HEK293 (cell line): Measurements from ENCODE around the gene C6orf136.

Experiments
- GLI4 ChIP-seq: fragments of 450-650 bp; formaldehyde crosslinking; IDR thresholded peaks from 2 replicates; pipeline ENCODE4 v1.5.1; 2016; ENCODE audit warnings: missing biosample characterization, missing genetic modification characterization
- HOXC10 ChIP-seq: sonication (generic); formaldehyde crosslinking; IDR thresholded peaks from 2 replicates; pipeline ENCODE4 v1.8.1; 2023; ENCODE audit warnings: mild to moderate bottlenecking, missing genetic modification reagents
- MEIS1 ChIP-seq: sonication (generic); formaldehyde crosslinking; IDR thresholded peaks from 2 replicates; pipeline ENCODE4 v1.8.1; 2022; ENCODE audit warnings: missing genetic modification reagents, mild to moderate bottlenecking, borderline replicate concordance
- MZF1 ChIP-seq: fragments of 450-650 bp; formaldehyde crosslinking; IDR thresholded peaks from 2 replicates; pipeline ENCODE4 v1.5.1; 2017; ENCODE audit warnings: missing biosample characterization, missing genetic modification characterization, borderline replicate concordance
- PRDM1 ChIP-seq: fragments of 450-650 bp; formaldehyde crosslinking; IDR thresholded peaks from 2 replicates; pipeline ENCODE4; 2016; ENCODE audit warnings: missing biosample characterization, missing genetic modification characterization
- REPIN1 ChIP-seq: fragments of 450-650 bp; formaldehyde crosslinking; IDR thresholded peaks from 2 replicates; pipeline ENCODE4 v1.5.1; 2017; ENCODE audit warnings: missing biosample characterization, missing genetic modification characterization, low read depth
- SP3 ChIP-seq: fragments of 450-650 bp; formaldehyde crosslinking; IDR thresholded peaks from 2 replicates; pipeline ENCODE4 v1.5.1; 2016; ENCODE audit warnings: missing biosample characterization, missing genetic modification characterization
- TCF7L2 ChIP-seq: IDR thresholded peaks from 2 replicates; pipeline ENCODE4 v1.6.1; 2011; ENCODE audit warnings: low read depth, mild to moderate bottlenecking, inconsistent platforms, low read length, moderate library complexity, borderline replicate concordance
- ZBTB17 ChIP-seq: fragments of 450-650 bp; formaldehyde crosslinking; IDR thresholded peaks from 2 replicates; pipeline ENCODE4 v1.5.1; 2016; ENCODE audit warnings: missing biosample characterization, missing genetic modification characterization
- ZBTB20 ChIP-seq: fragments of 450-650 bp; formaldehyde crosslinking; IDR thresholded peaks from 2 replicates; pipeline ENCODE4 v1.5.1; 2016; ENCODE audit warnings: missing biosample characterization, missing genetic modification characterization
- ZFHX2 ChIP-seq: fragments of 450-650 bp; formaldehyde crosslinking; conservative IDR thresholded peaks from 2 replicates; pipeline ENCODE4 v1.5.1; 2016; ENCODE audit warnings: missing biosample characterization, missing genetic modification characterization
- ZNF121 ChIP-seq: fragments of 450-650 bp; formaldehyde crosslinking; IDR thresholded peaks from 2 replicates; pipeline ENCODE4 v1.5.1; 2016; ENCODE audit warnings: missing biosample characterization, missing genetic modification characterization
- ZNF132 ChIP-seq: fragments of 450-650 bp; formaldehyde crosslinking; IDR thresholded peaks from 2 replicates; pipeline ENCODE4 v1.5.1; 2017; ENCODE audit warnings: missing biosample characterization, missing genetic modification characterization, borderline replicate concordance
- ZNF16 ChIP-seq: fragments of 450-650 bp; formaldehyde crosslinking; IDR thresholded peaks from 2 replicates; pipeline ENCODE4 v1.5.1; 2016; ENCODE audit warnings: low read depth, missing biosample characterization, missing genetic modification characterization
- ZNF248 ChIP-seq: fragments of 450-650 bp; formaldehyde crosslinking; IDR thresholded peaks from 2 replicates; pipeline ENCODE4 v1.5.1; 2017; ENCODE audit warnings: missing biosample characterization, missing genetic modification characterization
- ZNF335 ChIP-seq: fragments of 450-650 bp; formaldehyde crosslinking; conservative IDR thresholded peaks from 2 replicates; pipeline ENCODE4 v1.5.1; 2016; ENCODE audit warnings: missing biosample characterization, missing genetic modification characterization
- ZNF416 ChIP-seq: fragments of 450-650 bp; formaldehyde crosslinking; IDR thresholded peaks from 2 replicates; pipeline ENCODE4 v1.5.1; 2016; ENCODE audit warnings: missing biosample characterization, missing genetic modification characterization
- ZNF423 ChIP-seq: fragments of 450-650 bp; formaldehyde crosslinking; IDR thresholded peaks from 2 replicates; pipeline ENCODE4 v1.5.1; 2016; ENCODE audit warnings: missing biosample characterization, missing genetic modification characterization
- ZNF433 ChIP-seq: fragments of 450-650 bp; formaldehyde crosslinking; IDR thresholded peaks from 2 replicates; pipeline ENCODE4 v1.5.1; 2016; ENCODE audit warnings: missing biosample characterization, missing genetic modification characterization, low read depth
- ZNF48 ChIP-seq: fragments of 450-650 bp; formaldehyde crosslinking; IDR thresholded peaks from 2 replicates; pipeline ENCODE4 v1.5.1; 2016; ENCODE audit warnings: missing biosample characterization, missing genetic modification characterization
- ZNF510 ChIP-seq: fragments of 450-650 bp; formaldehyde crosslinking; IDR thresholded peaks from 2 replicates; pipeline ENCODE4 v1.5.1; 2018; ENCODE audit warnings: mild to moderate bottlenecking, missing genetic modification characterization, missing biosample characterization; ENCODE audit not compliant: insufficient replicate concordance
- ZNF530 ChIP-seq: fragments of 450-650 bp; formaldehyde crosslinking; IDR thresholded peaks from 2 replicates; pipeline ENCODE4 v1.5.1; 2016; ENCODE audit warnings: low read depth, missing biosample characterization, missing genetic modification characterization
- ZNF544 ChIP-seq: fragments of 450-650 bp; formaldehyde crosslinking; IDR thresholded peaks from 2 replicates; pipeline ENCODE4 v1.5.0; 2017; ENCODE audit warnings: missing biosample characterization, missing genetic modification characterization
- ZNF621 ChIP-seq: fragments of 450-650 bp; formaldehyde crosslinking; IDR thresholded peaks from 2 replicates; pipeline ENCODE4 v1.5.1; 2017; ENCODE audit warnings: missing biosample characterization, missing genetic modification characterization
- ZNF830 ChIP-seq: fragments of 450-650 bp; IDR thresholded peaks from 2 replicates; pipeline ENCODE4 v1.5.0; 2018; ENCODE audit warnings: missing biosample characterization, missing genetic modification characterization, low read depth, mild to moderate bottlenecking, moderate library complexity
- TF ChIP-seq, protein P1 (sequence below): fragments of 450-650 bp; formaldehyde crosslinking; IDR thresholded peaks from 2 replicates; pipeline ENCODE4 v1.5.1; 2017; ENCODE audit warnings: missing biosample characterization, missing genetic modification characterization
- TF ChIP-seq, protein P2 (sequence below): fragments of 450-650 bp; formaldehyde crosslinking; IDR thresholded peaks from 2 replicates; pipeline ENCODE4 v1.5.1; 2016; ENCODE audit warnings: missing biosample characterization, missing genetic modification characterization
- TF ChIP-seq, protein P3 (sequence below): fragments of 450-650 bp; formaldehyde crosslinking; IDR thresholded peaks from 2 replicates; pipeline ENCODE4 v1.5.0; 2017; ENCODE audit warnings: missing biosample characterization, missing genetic modification characterization, borderline replicate concordance
- TF ChIP-seq, protein P4 (sequence below): fragments of 450-650 bp; formaldehyde crosslinking; conservative IDR thresholded peaks from 2 replicates; pipeline ENCODE4 v1.5.1; 2016; ENCODE audit warnings: low read depth, missing biosample characterization, missing genetic modification characterization
- TF ChIP-seq, protein P5 (sequence below): fragments of 450-650 bp; formaldehyde crosslinking; IDR thresholded peaks from 2 replicates; pipeline ENCODE4 v1.5.1; 2016; ENCODE audit warnings: missing biosample characterization, missing genetic modification characterization

Gene C6orf136

DNA sequence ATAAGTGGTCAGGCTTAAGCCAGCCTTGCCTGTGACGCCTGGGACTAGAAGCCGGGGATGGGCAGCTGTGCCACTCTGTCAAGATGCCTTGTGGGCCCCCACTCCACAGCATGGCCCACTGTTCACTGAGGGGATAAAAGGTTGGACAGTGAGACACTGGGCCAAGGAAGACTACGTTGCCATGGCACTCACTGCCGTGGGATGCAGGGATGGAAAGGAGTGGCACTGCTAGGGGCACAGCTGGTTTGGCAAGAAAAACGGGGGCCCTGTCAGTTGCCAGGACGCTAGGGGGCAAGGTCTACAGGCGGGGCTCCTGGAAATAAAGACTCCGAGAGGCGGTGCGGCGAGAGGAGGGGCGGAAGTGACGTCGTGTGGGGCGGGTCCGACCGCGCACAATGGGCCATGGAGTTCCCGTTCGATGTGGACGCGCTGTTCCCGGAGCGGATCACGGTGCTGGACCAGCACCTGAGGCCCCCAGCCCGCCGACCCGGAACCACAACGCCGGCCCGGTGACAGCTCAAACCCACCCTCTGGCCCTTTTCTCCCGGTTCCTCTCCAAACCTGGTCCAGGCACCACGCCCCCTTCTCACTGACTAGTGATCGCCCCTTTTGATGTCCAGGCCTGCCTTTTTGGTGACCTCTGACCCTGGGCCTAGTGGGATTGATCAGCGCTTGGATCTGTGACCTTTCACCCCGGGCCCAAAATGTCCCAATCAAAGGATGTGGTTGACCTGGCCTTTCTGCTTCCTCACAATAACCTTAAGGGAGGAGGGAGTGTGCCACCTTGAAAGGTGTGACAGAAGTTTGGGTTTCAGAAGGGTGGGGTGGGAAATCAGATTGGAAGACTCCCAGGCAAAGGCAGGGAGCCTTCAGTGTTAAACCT, 20.2 kb upstream of the C6orf136 start, which contains the start of gene ATAT1 (continued):
- TF ChIP-seq HOXC10 (CRISPR knock-in tag) (no peak), ZNF16 (tag by site-specific recombination) (no peak), ZFHX2 (tag by site-specific recombination) (no peak), ZNF544 (tag by site-specific recombination) (no peak), ZNF530 (tag by site-specific recombination) (no peak), ZNF416 (tag by site-specific recombination) (no peak), REPIN1 (tag by site-specific recombination) (no peak), ZBTB20 (tag by site-specific recombination) (peak; percentile 60), MZF1 (tag by site-specific recombination) (no peak), ZNF433 (tag by site-specific recombination) (no peak), ZNF48 (tag by site-specific recombination) (no peak), MEIS1 (CRISPR knock-in tag) (no peak), ZNF510 (no peak), ZNF335 (tag by site-specific recombination) (peak; percentile 88), ZBTB17 (tag by site-specific recombination) (peak; percentile 89), ZNF248 (tag by site-specific recombination) (no peak), SP3 (tag by site-specific recombination) (peak; percentile 83), GLI4 (tag by site-specific recombination) (no peak), ZNF132 (no peak), ZNF121 (tag by site-specific recombination) (no peak), PRDM1 (tag by site-specific recombination) (no peak), ZNF830 (no peak), ZNF423 (tag by site-specific recombination) (no peak), TCF7L2 (peak; percentile 61; the same call in 1 of the 2 replicates), ZNF621 (tag by site-specific recombination) (no peak)
- TF ChIP-seq, protein P1, sequence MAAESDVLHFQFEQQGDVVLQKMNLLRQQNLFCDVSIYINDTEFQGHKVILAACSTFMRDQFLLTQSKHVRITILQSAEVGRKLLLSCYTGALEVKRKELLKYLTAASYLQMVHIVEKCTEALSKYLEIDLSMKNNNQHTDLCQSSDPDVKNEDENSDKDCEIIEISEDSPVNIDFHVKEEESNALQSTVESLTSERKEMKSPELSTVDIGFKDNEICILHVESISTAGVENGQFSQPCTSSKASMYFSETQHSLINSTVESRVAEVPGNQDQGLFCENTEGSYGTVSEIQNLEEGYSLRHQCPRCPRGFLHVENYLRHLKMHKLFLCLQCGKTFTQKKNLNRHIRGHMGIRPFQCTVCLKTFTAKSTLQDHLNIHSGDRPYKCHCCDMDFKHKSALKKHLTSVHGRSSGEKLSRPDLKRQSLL (tag by site-specific recombination) = no peak
- TF ChIP-seq, protein P2, sequence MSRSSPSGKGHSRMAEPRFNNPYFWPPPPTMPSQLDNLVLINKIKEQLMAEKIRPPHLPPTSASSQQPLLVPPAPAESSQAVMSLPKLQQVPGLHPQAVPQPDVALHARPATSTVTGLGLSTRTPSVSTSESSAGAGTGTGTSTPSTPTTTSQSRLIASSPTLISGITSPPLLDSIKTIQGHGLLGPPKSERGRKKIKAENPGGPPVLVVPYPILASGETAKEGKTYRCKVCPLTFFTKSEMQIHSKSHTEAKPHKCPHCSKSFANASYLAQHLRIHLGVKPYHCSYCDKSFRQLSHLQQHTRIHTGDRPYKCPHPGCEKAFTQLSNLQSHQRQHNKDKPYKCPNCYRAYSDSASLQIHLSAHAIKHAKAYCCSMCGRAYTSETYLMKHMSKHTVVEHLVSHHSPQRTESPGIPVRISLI (tag by site-specific recombination) = no peak
- TF ChIP-seq, protein P3, sequence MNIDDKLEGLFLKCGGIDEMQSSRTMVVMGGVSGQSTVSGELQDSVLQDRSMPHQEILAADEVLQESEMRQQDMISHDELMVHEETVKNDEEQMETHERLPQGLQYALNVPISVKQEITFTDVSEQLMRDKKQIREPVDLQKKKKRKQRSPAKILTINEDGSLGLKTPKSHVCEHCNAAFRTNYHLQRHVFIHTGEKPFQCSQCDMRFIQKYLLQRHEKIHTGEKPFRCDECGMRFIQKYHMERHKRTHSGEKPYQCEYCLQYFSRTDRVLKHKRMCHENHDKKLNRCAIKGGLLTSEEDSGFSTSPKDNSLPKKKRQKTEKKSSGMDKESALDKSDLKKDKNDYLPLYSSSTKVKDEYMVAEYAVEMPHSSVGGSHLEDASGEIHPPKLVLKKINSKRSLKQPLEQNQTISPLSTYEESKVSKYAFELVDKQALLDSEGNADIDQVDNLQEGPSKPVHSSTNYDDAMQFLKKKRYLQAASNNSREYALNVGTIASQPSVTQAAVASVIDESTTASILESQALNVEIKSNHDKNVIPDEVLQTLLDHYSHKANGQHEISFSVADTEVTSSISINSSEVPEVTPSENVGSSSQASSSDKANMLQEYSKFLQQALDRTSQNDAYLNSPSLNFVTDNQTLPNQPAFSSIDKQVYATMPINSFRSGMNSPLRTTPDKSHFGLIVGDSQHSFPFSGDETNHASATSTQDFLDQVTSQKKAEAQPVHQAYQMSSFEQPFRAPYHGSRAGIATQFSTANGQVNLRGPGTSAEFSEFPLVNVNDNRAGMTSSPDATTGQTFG (tag by site-specific recombination) = no peak
- TF ChIP-seq, protein P4, sequence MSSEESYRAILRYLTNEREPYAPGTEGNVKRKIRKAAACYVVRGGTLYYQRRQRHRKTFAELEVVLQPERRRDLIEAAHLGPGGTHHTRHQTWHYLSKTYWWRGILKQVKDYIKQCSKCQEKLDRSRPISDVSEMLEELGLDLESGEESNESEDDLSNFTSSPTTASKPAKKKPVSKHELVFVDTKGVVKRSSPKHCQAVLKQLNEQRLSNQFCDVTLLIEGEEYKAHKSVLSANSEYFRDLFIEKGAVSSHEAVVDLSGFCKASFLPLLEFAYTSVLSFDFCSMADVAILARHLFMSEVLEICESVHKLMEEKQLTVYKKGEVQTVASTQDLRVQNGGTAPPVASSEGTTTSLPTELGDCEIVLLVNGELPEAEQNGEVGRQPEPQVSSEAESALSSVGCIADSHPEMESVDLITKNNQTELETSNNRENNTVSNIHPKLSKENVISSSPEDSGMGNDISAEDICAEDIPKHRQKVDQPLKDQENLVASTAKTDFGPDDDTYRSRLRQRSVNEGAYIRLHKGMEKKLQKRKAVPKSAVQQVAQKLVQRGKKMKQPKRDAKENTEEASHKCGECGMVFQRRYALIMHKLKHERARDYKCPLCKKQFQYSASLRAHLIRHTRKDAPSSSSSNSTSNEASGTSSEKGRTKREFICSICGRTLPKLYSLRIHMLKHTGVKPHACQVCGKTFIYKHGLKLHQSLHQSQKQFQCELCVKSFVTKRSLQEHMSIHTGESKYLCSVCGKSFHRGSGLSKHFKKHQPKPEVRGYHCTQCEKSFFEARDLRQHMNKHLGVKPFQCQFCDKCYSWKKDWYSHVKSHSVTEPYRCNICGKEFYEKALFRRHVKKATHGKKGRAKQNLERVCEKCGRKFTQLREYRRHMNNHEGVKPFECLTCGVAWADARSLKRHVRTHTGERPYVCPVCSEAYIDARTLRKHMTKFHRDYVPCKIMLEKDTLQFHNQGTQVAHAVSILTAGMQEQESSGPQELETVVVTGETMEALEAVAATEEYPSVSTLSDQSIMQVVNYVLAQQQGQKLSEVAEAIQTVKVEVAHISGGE (tag by site-specific recombination) = peak; percentile 96
- TF ChIP-seq, protein P5, sequence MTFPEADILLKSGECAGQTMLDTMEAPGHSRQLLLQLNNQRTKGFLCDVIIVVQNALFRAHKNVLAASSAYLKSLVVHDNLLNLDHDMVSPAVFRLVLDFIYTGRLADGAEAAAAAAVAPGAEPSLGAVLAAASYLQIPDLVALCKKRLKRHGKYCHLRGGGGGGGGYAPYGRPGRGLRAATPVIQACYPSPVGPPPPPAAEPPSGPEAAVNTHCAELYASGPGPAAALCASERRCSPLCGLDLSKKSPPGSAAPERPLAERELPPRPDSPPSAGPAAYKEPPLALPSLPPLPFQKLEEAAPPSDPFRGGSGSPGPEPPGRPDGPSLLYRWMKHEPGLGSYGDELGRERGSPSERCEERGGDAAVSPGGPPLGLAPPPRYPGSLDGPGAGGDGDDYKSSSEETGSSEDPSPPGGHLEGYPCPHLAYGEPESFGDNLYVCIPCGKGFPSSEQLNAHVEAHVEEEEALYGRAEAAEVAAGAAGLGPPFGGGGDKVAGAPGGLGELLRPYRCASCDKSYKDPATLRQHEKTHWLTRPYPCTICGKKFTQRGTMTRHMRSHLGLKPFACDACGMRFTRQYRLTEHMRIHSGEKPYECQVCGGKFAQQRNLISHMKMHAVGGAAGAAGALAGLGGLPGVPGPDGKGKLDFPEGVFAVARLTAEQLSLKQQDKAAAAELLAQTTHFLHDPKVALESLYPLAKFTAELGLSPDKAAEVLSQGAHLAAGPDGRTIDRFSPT (tag by site-specific recombination) = peak; percentile 91
